ENCODE results near the gene ANKRD17.
"Not testable (repeated sequence)": the region's sequence is repeated elsewhere in the genome, so short reads cannot be mapped to it uniquely, and the experiment has no call there.

DNA sequence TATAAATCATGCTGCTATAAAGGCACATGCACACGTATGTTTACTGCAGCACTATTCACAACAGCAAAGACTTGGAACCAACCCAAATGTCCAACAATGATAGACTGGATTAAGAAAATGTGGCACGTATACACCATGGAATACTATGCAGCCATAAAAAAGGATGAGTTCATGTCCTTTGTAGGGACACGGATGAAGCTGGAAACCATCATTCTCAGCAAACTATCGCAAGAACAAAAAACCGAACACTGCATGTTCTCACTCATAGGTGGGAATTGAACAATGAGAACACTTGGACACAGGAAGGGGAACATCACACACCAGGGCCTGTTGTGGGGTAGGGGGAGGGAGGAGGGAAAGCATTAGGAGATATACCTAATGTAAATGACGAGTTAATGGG, 29.8 kb downstream of the ANKRD17 start:
- not testable (repeated sequence) for TF ChIP-seq ZNF274 (IDR thresholded peaks at IDR 0.05; ENCODE audit: low read depth, low read length); SUZ12 (IDR thresholded peaks at IDR 0.05; ENCODE audit: extremely low read depth, insufficient read depth, insufficient read length)

All from NT2/D1 (cell line).